IMR-90 (cell line): ENCODE measurements around the gene ACKR2.

Experiments
- BHLHE40 ChIP-seq: fragments of 150-350 bp; IDR thresholded peaks from 2 replicates; pipeline ENCODE4 v1.6.1; 2016; ENCODE audit warnings: mild to moderate bottlenecking, low read depth, low read length
- CHD1 ChIP-seq: IDR thresholded peaks from 2 replicates; pipeline ENCODE4 v1.6.1; 2012; ENCODE audit warnings: low read depth, low read length, improper control_type of control experiment
- CTCF ChIP-seq: conservative IDR thresholded peaks from 2 replicates; pipeline ENCODE4 v1.5.1; 2012; ENCODE audit warnings: mild to moderate bottlenecking, low read depth, low read length, improper control_type of control experiment
- ELK1 ChIP-seq: fragments of 150-350 bp; IDR thresholded peaks from 2 replicates; pipeline ENCODE4 v1.6.1; 2016; ENCODE audit warnings: low read depth, mild to moderate bottlenecking, low read length, moderate library complexity, borderline replicate concordance
- FOS ChIP-seq: fragments of 150-350 bp; IDR thresholded peaks from 2 replicates; pipeline ENCODE4 v1.6.1; 2016; ENCODE audit warnings: low read depth, low read length
- MAFK ChIP-seq: IDR thresholded peaks from 2 replicates; pipeline ENCODE4 v1.6.1; 2012; ENCODE audit warnings: low read depth, low read length, improper control_type of control experiment
- MAZ ChIP-seq: IDR thresholded peaks from 2 replicates; pipeline ENCODE4 v1.6.1; 2012; ENCODE audit warnings: low read depth, mild to moderate bottlenecking, low read length, improper control_type of control experiment, moderate library complexity, borderline replicate concordance
- MXI1 ChIP-seq: IDR thresholded peaks from 2 replicates; pipeline ENCODE4 v1.6.1; 2012; ENCODE audit warnings: low read depth, mild to moderate bottlenecking, low read length, moderate library complexity, borderline replicate concordance
- NFE2L2 ChIP-seq: fragments of 150-350 bp; IDR thresholded peaks from 2 replicates; pipeline ENCODE4 v1.6.1; 2016; ENCODE audit warnings: low read depth, mild to moderate bottlenecking, low read length
- POLR2A ChIP-seq: IDR thresholded peaks from 2 replicates; pipeline ENCODE4 v1.6.1; 2012; ENCODE audit warnings: mild to moderate bottlenecking, low read depth, low read length
- RAD21 ChIP-seq: IDR thresholded peaks from 2 replicates; pipeline ENCODE4 v1.6.1; 2012; ENCODE audit warnings: low read length, improper control_type of control experiment
- RCOR1 ChIP-seq: IDR thresholded peaks from 2 replicates; pipeline ENCODE4 v1.6.1; 2012; ENCODE audit warnings: mild to moderate bottlenecking, low read length, improper control_type of control experiment; ENCODE audit not compliant: insufficient replicate concordance
- USF2 ChIP-seq: fragments of 150-350 bp; IDR thresholded peaks from 2 replicates; pipeline ENCODE4 v1.6.1; 2017; ENCODE audit warnings: mild to moderate bottlenecking, antibody characterized with exemption, low read length, low read depth

- TF ChIP-seq CHD1 (no peak), CTCF (no peak), MXI1 (no peak), POLR2A (no peak), ELK1 (no peak), RAD21 (no peak), FOS (no peak), BHLHE40 (no peak), USF2 (no peak), RCOR1 (no peak), MAZ (no peak), MAFK (no peak), NFE2L2 (no peak)
Observed at GRCh38 chr3:42814246-42814645, 5.0 kb downstream of the ACKR2 start.
